Esophagus squamous epithelium (tissue), 4 donors: ENCODE results near the gene UMAD1.

Experiments
- CTCF ChIP-seq, 6 experiments: fragments of 450-650 bp in 4 of 6; fragments of 200-600 bp in 2 of 6; sonication (generic) in 2 of 6; IDR thresholded peaks; one replicate each; pipeline ENCODE4 v1.5.1; 2016 to 2019; ENCODE audit warnings: antibody characterized with exemption in 6 of 6, mild to moderate bottlenecking in 4 of 6, moderate library complexity in 4 of 6
- POLR2A ChIP-seq, 4 donors: fragments of 450-650 bp; IDR thresholded peaks; one replicate each; pipeline ENCODE4 v1.6.1; 2017; ENCODE audit warnings: antibody characterized with exemption in 4 of 4, mild to moderate bottlenecking in 4 of 4, moderate library complexity in 3 of 4

GRCh38 chr7:7738622-7739021 is 98.1 kb downstream of the UMAD1 start:
- TF ChIP-seq POLR2A (IDR thresholded peaks at IDR 0.05) = no peak
- no peak for TF ChIP-seq CTCF (IDR thresholded peaks at IDR 0.05)
